ENCODE measurements around the gene YIPF3. TPM values are rescaled to one million over a fixed set of nuclear protein-coding genes. Genes with fewer than 3 reads are reported as not detected.

Gene YIPF3
- total and polyA plus RNA-seq, 9 of the 15 experiments (the other 6 are each of a cell fraction or from before 2014, with no cell fraction given), result 27.5 to 75.3 (median 57.6) TPM

- no peak for TF ChIP-seq GATAD2A (IDR thresholded peaks at IDR 0.05)
- TF ChIP-seq ARNT (IDR thresholded peaks at IDR 0.05), result no peak
- TF ChIP-seq, protein P1, sequence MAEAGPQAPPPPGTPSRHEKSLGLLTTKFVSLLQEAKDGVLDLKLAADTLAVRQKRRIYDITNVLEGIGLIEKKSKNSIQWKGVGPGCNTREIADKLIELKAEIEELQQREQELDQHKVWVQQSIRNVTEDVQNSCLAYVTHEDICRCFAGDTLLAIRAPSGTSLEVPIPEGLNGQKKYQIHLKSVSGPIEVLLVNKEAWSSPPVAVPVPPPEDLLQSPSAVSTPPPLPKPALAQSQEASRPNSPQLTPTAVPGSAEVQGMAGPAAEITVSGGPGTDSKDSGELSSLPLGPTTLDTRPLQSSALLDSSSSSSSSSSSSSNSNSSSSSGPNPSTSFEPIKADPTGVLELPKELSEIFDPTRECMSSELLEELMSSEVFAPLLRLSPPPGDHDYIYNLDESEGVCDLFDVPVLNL (CRISPR knock-in tag; IDR thresholded peaks at IDR 0.05; ENCODE audit: low read depth), result peak; percentile 88
- peak; percentile 98 for TF ChIP-seq KDM5B (IDR thresholded peaks at IDR 0.05; ENCODE audit: insufficient replicate concordance, low read depth, low read length)
- TF ChIP-seq, protein P2, sequence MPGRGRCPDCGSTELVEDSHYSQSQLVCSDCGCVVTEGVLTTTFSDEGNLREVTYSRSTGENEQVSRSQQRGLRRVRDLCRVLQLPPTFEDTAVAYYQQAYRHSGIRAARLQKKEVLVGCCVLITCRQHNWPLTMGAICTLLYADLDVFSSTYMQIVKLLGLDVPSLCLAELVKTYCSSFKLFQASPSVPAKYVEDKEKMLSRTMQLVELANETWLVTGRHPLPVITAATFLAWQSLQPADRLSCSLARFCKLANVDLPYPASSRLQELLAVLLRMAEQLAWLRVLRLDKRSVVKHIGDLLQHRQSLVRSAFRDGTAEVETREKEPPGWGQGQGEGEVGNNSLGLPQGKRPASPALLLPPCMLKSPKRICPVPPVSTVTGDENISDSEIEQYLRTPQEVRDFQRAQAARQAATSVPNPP (IDR thresholded peaks at IDR 0.05; ENCODE audit: borderline replicate concordance, insufficient read depth, insufficient read length), result no peak
- no peak for TF ChIP-seq ZNF277 (CRISPR knock-in tag; IDR thresholded peaks at IDR 0.05; ENCODE audit: borderline replicate concordance)
- TF ChIP-seq CC2D1A (IDR thresholded peaks at IDR 0.05), result no peak
- TF ChIP-seq MYC (IDR thresholded peaks at IDR 0.05; ENCODE audit: low read depth, low read length), result peak; percentile 51; the same call in 1 of the 2 replicates
- TF ChIP-seq MYC (CRISPR knock-in tag; IDR thresholded peaks at IDR 0.05; ENCODE audit: borderline replicate concordance, low read depth), result no peak
- TF ChIP-seq JUN (IDR thresholded peaks at IDR 0.05; ENCODE audit: borderline replicate concordance, low read depth, low read length), result 0 out of 2 replicates have a peak, but pooled peaks have one; percentile 9
- TF ChIP-seq JUN (CRISPR knock-in tag; IDR thresholded peaks at IDR 0.05; ENCODE audit: borderline replicate concordance), result no peak
- TF ChIP-seq, protein P3, sequence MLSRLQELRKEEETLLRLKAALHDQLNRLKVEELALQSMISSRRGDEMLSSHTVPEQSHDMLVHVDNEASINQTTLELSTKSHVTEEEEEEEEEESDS (CRISPR knock-in tag; IDR thresholded peaks at IDR 0.05), result no peak
- TF ChIP-seq TRIM28 (IDR thresholded peaks at IDR 0.05), result no peak
- no peak for TF ChIP-seq CBX5 (IDR thresholded peaks at IDR 0.05; ENCODE audit: borderline replicate concordance, low read depth)
- no peak for TF ChIP-seq ZKSCAN8 (CRISPR knock-in tag; IDR thresholded peaks at IDR 0.05)
- TF ChIP-seq, protein P4, sequence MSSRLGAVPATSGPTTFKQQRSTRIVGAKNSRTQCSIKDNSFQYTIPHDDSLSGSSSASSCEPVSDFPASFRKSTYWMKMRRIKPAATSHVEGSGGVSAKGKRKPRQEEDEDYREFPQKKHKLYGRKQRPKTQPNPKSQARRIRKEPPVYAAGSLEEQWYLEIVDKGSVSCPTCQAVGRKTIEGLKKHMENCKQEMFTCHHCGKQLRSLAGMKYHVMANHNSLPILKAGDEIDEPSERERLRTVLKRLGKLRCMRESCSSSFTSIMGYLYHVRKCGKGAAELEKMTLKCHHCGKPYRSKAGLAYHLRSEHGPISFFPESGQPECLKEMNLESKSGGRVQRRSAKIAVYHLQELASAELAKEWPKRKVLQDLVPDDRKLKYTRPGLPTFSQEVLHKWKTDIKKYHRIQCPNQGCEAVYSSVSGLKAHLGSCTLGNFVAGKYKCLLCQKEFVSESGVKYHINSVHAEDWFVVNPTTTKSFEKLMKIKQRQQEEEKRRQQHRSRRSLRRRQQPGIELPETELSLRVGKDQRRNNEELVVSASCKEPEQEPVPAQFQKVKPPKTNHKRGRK (tag; IDR thresholded peaks at IDR 0.05), result peak; percentile 82
- no peak for TF ChIP-seq ZNF696 (CRISPR knock-in tag; conservative IDR thresholded peaks at IDR 0.05)
- TF ChIP-seq, protein P5, sequence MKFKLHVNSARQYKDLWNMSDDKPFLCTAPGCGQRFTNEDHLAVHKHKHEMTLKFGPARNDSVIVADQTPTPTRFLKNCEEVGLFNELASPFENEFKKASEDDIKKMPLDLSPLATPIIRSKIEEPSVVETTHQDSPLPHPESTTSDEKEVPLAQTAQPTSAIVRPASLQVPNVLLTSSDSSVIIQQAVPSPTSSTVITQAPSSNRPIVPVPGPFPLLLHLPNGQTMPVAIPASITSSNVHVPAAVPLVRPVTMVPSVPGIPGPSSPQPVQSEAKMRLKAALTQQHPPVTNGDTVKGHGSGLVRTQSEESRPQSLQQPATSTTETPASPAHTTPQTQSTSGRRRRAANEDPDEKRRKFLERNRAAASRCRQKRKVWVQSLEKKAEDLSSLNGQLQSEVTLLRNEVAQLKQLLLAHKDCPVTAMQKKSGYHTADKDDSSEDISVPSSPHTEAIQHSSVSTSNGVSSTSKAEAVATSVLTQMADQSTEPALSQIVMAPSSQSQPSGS (CRISPR knock-in tag; IDR thresholded peaks at IDR 0.05), result no peak
- TF ChIP-seq HCFC1 (IDR thresholded peaks at IDR 0.05; ENCODE audit: low read depth, low read length), result peak; percentile 70
- TF ChIP-seq ZNF133 (CRISPR knock-in tag; IDR thresholded peaks at IDR 0.05), result no peak
These were observed 39.3 kb downstream of the YIPF3 start, which contains the start of gene TJAP1 (continued) for GRCh38 chr6:43477235-43478007.
